Endothelial cell of umbilical vein (primary cell): ENCODE data around the gene ADA. TPM values are rescaled to one million over a fixed set of nuclear protein-coding genes. Genes with fewer than 3 reads are reported as not detected.

ENCODE experiments used
- BruUV-seq: library from RNA; stranded (reverse); fragments of 400-500 nt; replicated peaks from 2 replicates; lab custom pipeline; 2021; lab: Mats Ljungman, UMichigan
- CTCF ChIA-PET: fragments of 300-600, 350-600 bp; sonication (Branson Sonifier 250); formaldehyde crosslinking; loops from one replicate; lab custom pipeline; 2021; ENCODE audit warnings: antibody characterized with exemption, inconsistent platforms; lab: Charles Lee
- POLR2A ChIA-PET: fragments of 300-600, 350-600 bp; sonication (Branson Sonifier 250); formaldehyde crosslinking; loops from one replicate; lab custom pipeline; 2021; ENCODE audit warnings: antibody characterized with exemption, inconsistent platforms; lab: Charles Lee
- DNase-seq: peaks from one replicate; pipeline ENCODE4 v3.0.0-alpha.2; 2011; ENCODE audit warnings: low read depth, low spot score
- FAIRE-seq: peaks from 2 replicates; lab custom pipeline; 2011; peaks lifted over from hg19 to GRCh38; lab: Jason Lieb, UNC
- H2AFZ ChIP-seq: 2 replicates; pipeline ENCODE4 v1.6.0; 2012; ENCODE audit warnings: low read depth, low read length, control low read depth, inconsistent platforms
- H3K27ac ChIP-seq: 2 replicates; pipeline ENCODE4 v1.5.1; 2011; ENCODE audit warnings: low read depth, mild to moderate bottlenecking, control low read depth, low read length, moderate library complexity; ENCODE audit not compliant: insufficient read depth
- H3K27me3 ChIP-seq, 2 experiments: 2 replicates each; pipeline versions ENCODE4 v1.6.0 to v1.6.1; 2011; ENCODE audit warnings: low read length in 2 of 2, mixed read lengths in 1 of 2; ENCODE audit not compliant: control insufficient read depth in 2 of 2, insufficient read depth in 2 of 2
- H3K36me3 ChIP-seq, 2 experiments: 2 replicates in 1 of 2; 3 replicates in 1 of 2; pipeline ENCODE4 v1.5.1; 2011; ENCODE audit warnings: low read length in 2 of 2, mild to moderate bottlenecking in 1 of 2, moderate library complexity in 1 of 2; ENCODE audit not compliant: control insufficient read depth in 2 of 2, insufficient read depth in 2 of 2; ENCODE audit errors: extremely low read depth in 1 of 2
- H3K4me1 ChIP-seq: 3 replicates; pipeline ENCODE4 v1.5.1; 2011; ENCODE audit warnings: mild to moderate bottlenecking, low read length; ENCODE audit not compliant: control insufficient read depth, insufficient read depth; ENCODE audit errors: extremely low read depth
- H3K4me2 ChIP-seq: 2 replicates; pipeline ENCODE4 v1.6.1; 2011; ENCODE audit warnings: low read length, control low read depth, mixed read lengths; ENCODE audit not compliant: insufficient read depth
- H3K4me3 ChIP-seq, 3 experiments: fragments of 200-600 bp in 1 of 3; sonication (generic), shearing (Covaris generic) in 1 of 3; replicated peaks in 1 of 3; 2 replicates each; pipeline ENCODE4 v1.5.1; 2011 to 2016; ENCODE audit warnings: control low read depth in 3 of 3, low read length in 3 of 3, mild to moderate bottlenecking in 2 of 3, inconsistent platforms in 1 of 3, low read depth in 1 of 3, moderate library complexity in 1 of 3; ENCODE audit not compliant: insufficient read depth in 1 of 3
- H3K79me2 ChIP-seq: 2 replicates; pipeline ENCODE4 v1.6.0; 2012; ENCODE audit warnings: low read length, inconsistent platforms; ENCODE audit not compliant: control insufficient read depth, insufficient read depth
- H3K9ac ChIP-seq: replicated peaks from 2 replicates; pipeline ENCODE3; 2011; ENCODE audit warnings: low read length, control low read depth; ENCODE audit not compliant: insufficient read depth; ENCODE audit errors: extremely low read depth
- H3K9me1 ChIP-seq: replicated peaks from 3 replicates; pipeline ENCODE4 v1.6.0; 2011; ENCODE audit warnings: mild to moderate bottlenecking, low read length; ENCODE audit not compliant: control insufficient read depth, insufficient read depth; ENCODE audit errors: extremely low read depth
- H3K9me3 ChIP-seq: replicated peaks from 2 replicates; pipeline ENCODE4 v1.5.1; 2012; ENCODE audit warnings: low read length, inconsistent platforms; ENCODE audit not compliant: control insufficient read depth, insufficient read depth
- H4K20me1 ChIP-seq: replicated peaks from 2 replicates; pipeline ENCODE3; 2011; ENCODE audit warnings: mild to moderate bottlenecking, low read length; ENCODE audit not compliant: control insufficient read depth, insufficient read depth; ENCODE audit errors: extremely low read depth
- CTCF ChIP-seq, 2 donors: IDR thresholded peaks; 1 replicate in 1 of 2; 2 replicates in 1 of 2; pipeline ENCODE4 v1.5.1; 2011; ENCODE audit warnings: low read length in 2 of 2, mild to moderate bottlenecking in 2 of 2, moderate library complexity in 2 of 2, control low read depth in 1 of 2, inconsistent platforms in 1 of 2, low read depth in 1 of 2; ENCODE audit not compliant: insufficient read depth in 1 of 2; ENCODE audit errors: extremely low read depth in 1 of 2
- EZH2 ChIP-seq: IDR thresholded peaks from 2 replicates; pipeline ENCODE4 v1.6.1; 2012; ENCODE audit warnings: borderline replicate concordance, low read depth, mild to moderate bottlenecking, moderate library complexity, low read length, inconsistent platforms; ENCODE audit not compliant: severe bottlenecking
- FOS ChIP-seq: IDR thresholded peaks from 2 replicates; pipeline ENCODE4 v1.6.1; 2011; ENCODE audit warnings: mild to moderate bottlenecking, low read length, moderate library complexity, borderline replicate concordance; ENCODE audit not compliant: insufficient read depth
- GATA2 ChIP-seq: IDR thresholded peaks from 2 replicates; pipeline ENCODE4 v1.7.0; 2011; ENCODE audit warnings: low read depth, mild to moderate bottlenecking, moderate library complexity, mixed read lengths, low read length; ENCODE audit not compliant: insufficient read length, insufficient read depth
- JUN ChIP-seq: IDR thresholded peaks from 2 replicates; pipeline ENCODE4 v1.6.1; 2011; ENCODE audit warnings: borderline replicate concordance, low read depth; ENCODE audit not compliant: insufficient read length, insufficient read depth
- MAX ChIP-seq: IDR thresholded peaks from 2 replicates; pipeline ENCODE4 v1.6.1; 2011; ENCODE audit not compliant: insufficient read depth, insufficient read length
- MYC ChIP-seq: IDR thresholded peaks from one replicate; pipeline ENCODE4 v1.6.1; 2011; ENCODE audit warnings: mild to moderate bottlenecking, low read depth, low read length
- POLR2A ChIP-seq: IDR thresholded peaks from 2 replicates; pipeline ENCODE4 v1.6.1; 2012; ENCODE audit warnings: low read depth, mild to moderate bottlenecking, control low read depth, low read length
- POLR2AphosphoS5 ChIP-seq: IDR thresholded peaks from 2 replicates; pipeline ENCODE4 v1.6.1; 2012; ENCODE audit warnings: low read depth, mild to moderate bottlenecking, control low read depth, low read length, moderate library complexity; ENCODE audit not compliant: insufficient read depth
- dilution Hi-C: fragments of 300-500 bp; cut with MboI; formaldehyde crosslinking; loops from one replicate; pipeline ENCODE4 v1.15.0; 2019; ENCODE audit warnings: low sequenced_read_pairs; ENCODE audit not compliant: extremely low pct_ligation_motif_present
- intact Hi-C: fragments of 100-400 bp; cut with micrococcal nuclease; formaldehyde crosslinking; loops from one replicate; pipeline ENCODE4 v1.10.0; 2022
- polyA plus RNA-seq, 4 experiments: library from polyadenylated mRNA; depleted of rRNA in 3 of 4; stranded (reverse) in 3 of 4; unstranded in 1 of 4; fragments of >200 nt; gene quantifications; 2 replicates each; pipeline versions ENCODE4 v1.2.1 to v1.2.3, GENCODE V29; 2011 to 2012; ENCODE audit warnings: missing spikeins in 1 of 4
- total RNA-seq: library from RNA; stranded (reverse); gene quantifications from 2 replicates; pipeline ENCODE4 v1.2.3, GENCODE V29; 2021

ADA gene
- total and polyA plus RNA-seq, 2 donors (not counting 3 experiments of a cell fraction or from before 2014, with no cell fraction given) = 26.3 to 33.1 TPM

GRCh38 chr20:44614525-44614924 lies 37.0 kb downstream of the ADA start:
- ChIA-PET CTCF (interaction anchor here (0.7 to 2.4 kb wide), 4 partner anchors 13 to 119 kb away, joined by 3 to 12 read pairs (median 4); no protein-coding TSS in a partner anchor), POLR2A (no interaction called here)
- FAIRE-seq = no peak
- H3K4me2 ChIP-seq = no peak overlapping the region
- no peak for DNase-seq
- dilution Hi-C loops (no loop called here), intact Hi-C loops (loop anchor here (5.0 kb wide), 1 partner anchor 38 kb away; the partner anchor contains the start of gene ADA)
- no peak overlapping the region for H3K27ac ChIP-seq
- H2AFZ ChIP-seq = no peak overlapping the region
- H3K9me3 ChIP-seq = no peaks in the 10 kb centered on the region
- no peaks in the 10 kb centered on the region for H3K9me1 ChIP-seq
- no peak for TF ChIP-seq MAX
- no peak for TF ChIP-seq EZH2
- no peak for TF ChIP-seq MYC
- H3K9ac ChIP-seq = no peak overlapping the region
- H4K20me1 ChIP-seq = no peaks in the 10 kb centered on the region
- peaks cover 10 to 36% of the 10 kb centered on the region in 2 experiments for H3K36me3 ChIP-seq
- peaks cover 29% of the 10 kb centered on the region for H3K79me2 ChIP-seq
- H3K4me3 ChIP-seq = no peak overlapping the region
- no peaks in the 10 kb centered on the region for H3K27me3 ChIP-seq
- H3K4me1 ChIP-seq = peaks cover 3% of the 10 kb centered on the region
- no TSS peak for BruUV-seq

GRCh38 chr20:44613575-44613974 lies 37.9 kb downstream of the ADA start:
- Histone ChIP-seq H3K9me1 (no peaks in the 10 kb centered on the region), H4K20me1 (no peaks in the 10 kb centered on the region), H3K4me1 (peaks cover 12% of the 10 kb centered on the region), H3K4me2 (no peak overlapping the region), H3K27ac (no peak overlapping the region), H3K9me3 (no peaks in the 10 kb centered on the region), H2AFZ (no peak overlapping the region), H3K79me2 (peaks cover 35% of the 10 kb centered on the region), H3K9ac (no peak overlapping the region), H3K4me3 (no peak overlapping the region), H3K27me3 (no peaks in the 10 kb centered on the region), H3K36me3 (peaks cover 10 to 29% of the 10 kb centered on the region in 2 experiments)
- CTCF ChIA-PET = no interaction called here
- TF ChIP-seq CTCF (IDR thresholded peaks at IDR 0.05; ENCODE audit: extremely low read depth in 1 of 2, insufficient read depth in 1 of 2, low read depth in 1 of 2, low read length in 2 of 2) (no peak), EZH2 (no peak), JUN (no peak), GATA2 (no peak), FOS (no peak), POLR2A (no peak), MYC (no peak), POLR2AphosphoS5 (no peak), MAX (no peak)
- DNase-seq (no peak), FAIRE-seq (no peak)
- intact Hi-C loops = loop anchor here (5.0 kb wide), 1 partner anchor 39 kb away; the partner anchor contains the start of gene ADA
- no TSS peak for BruUV-seq
- POLR2A ChIA-PET = no interaction called here
- dilution Hi-C loops = no loop called here
